Measurements from ENCODE around the gene PHLDA1. TPM values are rescaled to one million over a fixed set of nuclear protein-coding genes. Genes with fewer than 3 reads are reported as not detected.

The PHLDA1 gene
- total and polyA plus RNA-seq, 8 donors, result 2.9 to 16.1 (median 5.0) TPM

DNA sequence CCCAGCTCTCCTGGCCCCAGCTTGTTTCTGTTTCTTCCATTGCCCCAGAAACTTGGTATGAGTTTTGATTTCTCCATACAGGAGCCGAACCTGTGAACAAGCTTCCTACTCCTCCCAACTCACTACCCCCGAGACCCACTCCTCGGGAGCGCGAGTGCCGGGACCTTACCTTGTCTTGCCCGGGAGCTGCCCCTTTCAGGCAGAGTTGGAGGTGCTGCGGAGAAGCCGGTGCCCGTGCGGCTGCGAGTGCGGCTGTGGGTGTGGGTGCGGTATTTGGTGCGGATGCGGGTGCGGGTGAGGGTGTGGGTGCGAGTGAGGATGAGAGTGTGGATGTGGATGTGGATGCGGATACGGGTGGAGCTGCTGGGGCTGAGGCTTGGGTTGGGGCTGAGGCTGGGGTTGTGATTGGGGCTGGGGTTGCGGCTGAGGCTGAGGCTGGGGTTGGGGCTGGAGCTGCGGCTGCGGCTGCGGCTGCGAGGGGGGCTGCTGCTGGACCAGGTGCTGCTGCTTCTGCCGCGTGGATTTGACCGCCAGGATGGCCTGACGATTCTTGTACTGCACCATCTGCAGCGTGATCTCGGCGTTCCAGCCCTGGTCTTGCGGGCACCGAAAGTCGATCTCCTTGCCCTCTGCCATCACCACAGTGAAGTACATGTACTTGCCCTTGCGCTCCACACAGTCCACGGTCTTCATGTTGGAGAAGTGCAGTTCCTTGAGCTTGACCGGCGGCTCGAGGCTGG is 1.1 kb downstream of the PHLDA1 start:
- Histone ChIP-seq H3K4me1 (peaks cover 0 to 21% (median 6%) of the 10 kb centered on the region in 3 donors), H3K27ac (peak overlapping the region in 3 of 4 donors; percentile 95 to 98 (median 98)), H3K27me3 (no peaks in the 10 kb centered on the region), H3K9me3 (no peaks in the 10 kb centered on the region), H3K36me3 (no peaks in the 10 kb centered on the region), H3K4me3 (peak overlapping the region; percentile 68 to 83 (median 72))
- FAIRE-seq, result no peak
- WGBS, 2 donors, result 0 to 1% methylated on average over 37 to 40 of the region's 40 CpGs
- peak; percentile 9 to 25 (median 18) for ATAC-seq
- intact Hi-C loops (cut with DNase I), result loop anchor here in 2 of 3 donors (10.0 kb wide), 2 partner anchors 496 to 506 kb away; no protein-coding TSS in a partner anchor
- no peak for TF ChIP-seq CTCF (IDR thresholded peaks at IDR 0.05)
- DNase-seq, result peak; percentile 29 to 80 (median 52)

- Histone ChIP-seq H3K27me3 (no peaks in the 10 kb centered on the region), H3K36me3 (no peaks in the 10 kb centered on the region), H3K27ac (peak overlapping the region in 2 of 4 donors; percentile 98), H3K9me3 (no peaks in the 10 kb centered on the region), H3K4me1 (peaks cover 0 to 21% (median 6%) of the 10 kb centered on the region in 3 donors), H3K4me3 (peak overlapping the region; percentile 36 to 74 (median 70))
- ATAC-seq, result peak in 1 of 4 donors; percentile 2
- TF ChIP-seq CTCF (IDR thresholded peaks at IDR 0.05), result no peak
- peak in 3 of 6 donors; percentile 23 to 69 (median 38) for DNase-seq
- no peak for FAIRE-seq
- WGBS, 2 donors, result 4 to 5% methylated on average over 22 of the region's 22 CpGs
- intact Hi-C loops (cut with DNase I), result loop anchor here in 2 of 3 donors (10.0 kb wide), 2 partner anchors 495 to 505 kb away; no protein-coding TSS in a partner anchor
Observed at GRCh38 chr12:76029982-76030340, 1.6 kb downstream of the PHLDA1 start.

DNA sequence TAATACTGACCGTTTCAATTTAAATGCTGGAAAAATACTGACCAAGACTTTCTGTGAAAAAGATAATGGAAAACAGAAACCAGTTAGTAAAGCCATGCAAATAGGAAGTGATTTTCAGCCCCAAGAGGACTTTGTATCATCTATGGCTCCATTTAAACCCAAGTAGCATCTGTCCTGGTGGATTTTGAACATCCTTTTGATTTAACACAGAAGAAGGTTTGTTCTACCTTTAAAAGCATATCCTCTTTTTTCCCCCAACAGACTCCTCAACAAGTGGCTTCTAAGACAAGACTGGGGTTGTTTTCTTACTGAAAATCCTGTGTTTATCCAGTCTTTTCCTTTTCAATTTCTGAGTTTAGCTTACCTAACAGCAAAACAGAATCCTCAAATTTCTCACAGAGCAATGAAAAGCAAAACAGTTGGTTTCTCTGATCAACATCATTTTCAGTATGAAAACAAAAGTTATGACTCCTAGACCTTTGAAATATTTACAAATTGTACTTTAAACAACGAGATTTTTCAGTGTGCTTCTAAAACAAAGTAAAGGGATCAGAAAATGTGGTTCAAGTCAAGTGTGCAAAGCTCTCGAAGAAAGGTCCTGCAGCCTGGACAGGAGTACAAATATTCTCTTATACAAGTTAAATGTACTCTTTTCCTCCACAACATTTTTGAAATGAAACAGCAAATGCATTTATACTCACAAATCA is 2.9 kb downstream of the PHLDA1 start:
- H3K4me3 ChIP-seq, result peak overlapping the region in 3 of 4 donors; percentile 10 to 74 (median 71)
- WGBS, 2 donors, result 43 to 51% methylated on average over 3 of the region's 3 CpGs

DNA sequence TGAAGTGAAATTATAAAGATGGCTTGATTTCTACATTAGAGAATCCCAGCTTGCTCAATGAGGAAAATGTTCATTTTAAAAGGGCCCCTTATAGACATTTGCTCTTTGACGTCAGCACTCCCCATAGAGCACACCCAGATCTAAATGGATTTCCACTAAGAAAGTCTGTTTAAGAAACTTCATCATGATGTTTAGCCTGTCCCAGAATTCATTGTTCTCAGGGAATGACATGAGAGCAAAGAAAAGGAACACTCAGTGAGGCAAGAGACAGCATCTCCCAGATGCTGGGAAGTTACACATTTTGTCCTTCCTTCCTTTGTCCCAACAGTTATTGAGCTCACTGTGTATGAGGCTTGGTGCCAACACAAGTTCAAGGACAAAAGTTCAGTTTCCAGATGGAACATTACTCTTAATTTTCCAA is 4.9 kb downstream of the PHLDA1 start:
- Histone ChIP-seq H3K9me3 (no peaks in the 10 kb centered on the region), H3K27ac (no peak overlapping the region), H3K27me3 (no peaks in the 10 kb centered on the region), H3K4me3 (no peak overlapping the region), H3K36me3 (no peaks in the 10 kb centered on the region), H3K4me1 (peaks cover 0 to 13% (median 6%) of the 10 kb centered on the region in 3 donors)
- no peak for DNase-seq
- intact Hi-C loops (cut with DNase I), result no loop called here
- WGBS, 2 donors, result 73 to 81% methylated on average over 1 of the region's 1 CpG
- no peak for FAIRE-seq
- no peak for TF ChIP-seq CTCF (IDR thresholded peaks at IDR 0.05)
- no peak for ATAC-seq

More for the DNA sequence above, 2.9 kb downstream of the PHLDA1 start:
- no peaks in the 10 kb centered on the region for H3K36me3 ChIP-seq
- TF ChIP-seq CTCF (IDR thresholded peaks at IDR 0.05), result no peak
- DNase-seq, result no peak
- no peaks in the 10 kb centered on the region for H3K27me3 ChIP-seq
- no peaks in the 10 kb centered on the region for H3K9me3 ChIP-seq
- H3K27ac ChIP-seq, result peak overlapping the region in 2 of 4 donors; percentile 98
- no peak for FAIRE-seq
- no peak for ATAC-seq
- intact Hi-C loops (cut with DNase I), result no loop called here
- peaks cover 0 to 16% (median 6%) of the 10 kb centered on the region in 3 donors for H3K4me1 ChIP-seq

All from pancreas (tissue), 10 donors.